HEK293 (cell line): Measurements from ENCODE around the gene EIF2B5.

ENCODE experiments used
- BCL11B ChIP-seq: fragments of 450-650 bp; formaldehyde crosslinking; IDR thresholded peaks from 2 replicates; pipeline ENCODE4 v1.5.1; 2016; ENCODE audit warnings: low read depth, missing biosample characterization, missing genetic modification characterization
- GLI2 ChIP-seq: fragments of 450-650 bp; formaldehyde crosslinking; IDR thresholded peaks from 2 replicates; pipeline ENCODE4; 2017; ENCODE audit warnings: missing biosample characterization, missing genetic modification characterization, low read depth, borderline replicate concordance
- GLIS1 ChIP-seq: fragments of 450-650 bp; formaldehyde crosslinking; IDR thresholded peaks from 2 replicates; pipeline ENCODE4 v1.5.1; 2016; ENCODE audit warnings: missing biosample characterization, missing genetic modification characterization
- IKZF3 ChIP-seq: fragments of 450-650 bp; IDR thresholded peaks from 2 replicates; pipeline ENCODE4 v1.5.0; 2018; ENCODE audit warnings: missing biosample characterization, mild to moderate bottlenecking, missing genetic modification characterization, moderate library complexity
- KLF1 ChIP-seq: fragments of 450-650 bp; formaldehyde crosslinking; IDR thresholded peaks from 2 replicates; pipeline ENCODE4 v1.5.1; 2016; ENCODE audit warnings: missing biosample characterization, missing genetic modification characterization
- MEIS1 ChIP-seq: sonication (generic); formaldehyde crosslinking; IDR thresholded peaks from 2 replicates; pipeline ENCODE4 v1.8.1; 2022; ENCODE audit warnings: missing genetic modification reagents, mild to moderate bottlenecking, borderline replicate concordance
- ZBTB20 ChIP-seq: fragments of 450-650 bp; formaldehyde crosslinking; IDR thresholded peaks from 2 replicates; pipeline ENCODE4 v1.5.1; 2016; ENCODE audit warnings: missing biosample characterization, missing genetic modification characterization
- ZBTB48 ChIP-seq: fragments of 450-650 bp; formaldehyde crosslinking; IDR thresholded peaks from 2 replicates; pipeline ENCODE4 v1.5.1; 2016; ENCODE audit warnings: missing biosample characterization, missing genetic modification characterization
- ZBTB49 ChIP-seq: fragments of 450-650 bp; formaldehyde crosslinking; IDR thresholded peaks from 2 replicates; pipeline ENCODE4 v1.5.1; 2016; ENCODE audit warnings: missing biosample characterization, missing genetic modification characterization, low read depth
- ZNF132 ChIP-seq: fragments of 450-650 bp; formaldehyde crosslinking; IDR thresholded peaks from 2 replicates; pipeline ENCODE4 v1.5.1; 2017; ENCODE audit warnings: missing biosample characterization, missing genetic modification characterization, borderline replicate concordance
- ZNF155 ChIP-seq: fragments of 450-650 bp; formaldehyde crosslinking; IDR thresholded peaks from 2 replicates; pipeline ENCODE4 v1.5.1; 2016; ENCODE audit warnings: missing biosample characterization, missing genetic modification characterization
- ZNF157 ChIP-seq: fragments of 450-650 bp; formaldehyde crosslinking; IDR thresholded peaks from 2 replicates; pipeline ENCODE4 v1.5.1; 2016; ENCODE audit warnings: missing biosample characterization, missing genetic modification characterization
- ZNF214 ChIP-seq: fragments of 450-650 bp; formaldehyde crosslinking; IDR thresholded peaks from 2 replicates; pipeline ENCODE4 v1.5.1; 2017; ENCODE audit warnings: missing biosample characterization, mild to moderate bottlenecking, missing genetic modification characterization, borderline replicate concordance
- ZNF266 ChIP-seq: fragments of 450-650 bp; formaldehyde crosslinking; IDR thresholded peaks from 2 replicates; pipeline ENCODE4 v1.5.1; 2016; ENCODE audit warnings: missing biosample characterization, missing genetic modification characterization, low read depth
- ZNF274 ChIP-seq, 2 experiments: fragments of 200-500 bp in 1 of 2; fragments of 450-650 bp in 1 of 2; sonication (Bioruptor generic) in 1 of 2; formaldehyde crosslinking in 1 of 2; IDR thresholded peaks; 2 replicates each; pipeline versions ENCODE4 v1.5.1 to v1.6.1; 2014 to 2016; ENCODE audit warnings: borderline replicate concordance in 1 of 2, inconsistent platforms in 1 of 2, low read length in 1 of 2, missing biosample characterization in 1 of 2, missing genetic modification characterization in 1 of 2
- ZNF335 ChIP-seq: fragments of 450-650 bp; formaldehyde crosslinking; conservative IDR thresholded peaks from 2 replicates; pipeline ENCODE4 v1.5.1; 2016; ENCODE audit warnings: missing biosample characterization, missing genetic modification characterization
- ZNF350 ChIP-seq: fragments of 450-650 bp; formaldehyde crosslinking; IDR thresholded peaks from 2 replicates; pipeline ENCODE4 v1.5.0; 2017; ENCODE audit warnings: missing biosample characterization, mild to moderate bottlenecking, missing genetic modification characterization
- ZNF362 ChIP-seq: fragments of 450-650 bp; formaldehyde crosslinking; IDR thresholded peaks from 2 replicates; pipeline ENCODE4 v1.5.1; 2016; ENCODE audit warnings: missing biosample characterization, missing genetic modification characterization
- ZNF398 ChIP-seq: fragments of 450-650 bp; formaldehyde crosslinking; IDR thresholded peaks from 2 replicates; pipeline ENCODE4 v1.5.1; 2017; ENCODE audit warnings: missing biosample characterization, missing genetic modification characterization
- ZNF426 ChIP-seq: fragments of 450-650 bp; formaldehyde crosslinking; IDR thresholded peaks from 2 replicates; pipeline ENCODE4 v1.5.1; 2017; ENCODE audit warnings: missing biosample characterization, missing genetic modification characterization, mild to moderate bottlenecking, inconsistent platforms, moderate library complexity
- ZNF433 ChIP-seq: fragments of 450-650 bp; formaldehyde crosslinking; IDR thresholded peaks from 2 replicates; pipeline ENCODE4 v1.5.1; 2016; ENCODE audit warnings: missing biosample characterization, missing genetic modification characterization, low read depth
- ZNF514 ChIP-seq: fragments of 450-650 bp; formaldehyde crosslinking; IDR thresholded peaks from 2 replicates; pipeline ENCODE4 v1.5.1; 2016; ENCODE audit warnings: missing biosample characterization, missing genetic modification characterization
- ZNF530 ChIP-seq: fragments of 450-650 bp; formaldehyde crosslinking; IDR thresholded peaks from 2 replicates; pipeline ENCODE4 v1.5.1; 2016; ENCODE audit warnings: low read depth, missing biosample characterization, missing genetic modification characterization
- ZNF544 ChIP-seq: fragments of 450-650 bp; formaldehyde crosslinking; IDR thresholded peaks from 2 replicates; pipeline ENCODE4 v1.5.0; 2017; ENCODE audit warnings: missing biosample characterization, missing genetic modification characterization
- ZNF548 ChIP-seq: fragments of 450-650 bp; formaldehyde crosslinking; IDR thresholded peaks from 2 replicates; pipeline ENCODE4 v1.5.1; 2016; ENCODE audit warnings: missing biosample characterization, missing genetic modification characterization
- ZNF600 ChIP-seq: fragments of 450-650 bp; formaldehyde crosslinking; IDR thresholded peaks from 2 replicates; pipeline ENCODE4 v1.5.1; 2016; ENCODE audit warnings: missing biosample characterization, missing genetic modification characterization
- ZNF626 ChIP-seq: fragments of 450-650 bp; sonication (Bioruptor Pico); formaldehyde crosslinking; IDR thresholded peaks from 2 replicates; pipeline ENCODE4 v1.5.1; 2018; ENCODE audit warnings: missing biosample characterization, missing genetic modification characterization, inconsistent platforms
- ZNF660 ChIP-seq: fragments of 450-650 bp; IDR thresholded peaks from 2 replicates; pipeline ENCODE4 v1.5.1; 2018; ENCODE audit warnings: missing biosample characterization, mild to moderate bottlenecking, missing genetic modification characterization
- ZNF701 ChIP-seq: fragments of 450-650 bp; formaldehyde crosslinking; IDR thresholded peaks from 2 replicates; pipeline ENCODE4 v1.5.1; 2016; ENCODE audit warnings: missing biosample characterization, missing genetic modification characterization
- ZNF704 ChIP-seq: fragments of 450-650 bp; formaldehyde crosslinking; IDR thresholded peaks from 2 replicates; pipeline ENCODE4 v1.5.1; 2016; ENCODE audit warnings: missing biosample characterization, missing genetic modification characterization
- ZNF76 ChIP-seq: fragments of 450-650 bp; formaldehyde crosslinking; IDR thresholded peaks from 2 replicates; pipeline ENCODE4; 2016; ENCODE audit warnings: low read depth, missing biosample characterization, missing genetic modification characterization, borderline replicate concordance
- ZNF843 ChIP-seq: fragments of 450-650 bp; formaldehyde crosslinking; IDR thresholded peaks from 2 replicates; pipeline ENCODE4 v1.5.1; 2016; ENCODE audit warnings: missing biosample characterization, missing genetic modification characterization
- ZSCAN16 ChIP-seq: fragments of 450-650 bp; formaldehyde crosslinking; IDR thresholded peaks from 2 replicates; pipeline ENCODE4 v1.5.1; 2016; ENCODE audit warnings: missing biosample characterization, missing genetic modification characterization
- ZSCAN23 ChIP-seq: fragments of 450-650 bp; formaldehyde crosslinking; IDR thresholded peaks from 2 replicates; pipeline ENCODE4 v1.5.1; 2016; ENCODE audit warnings: missing biosample characterization, missing genetic modification characterization

The EIF2B5 gene

GRCh38 chr3:184176377-184177330, 41.5 kb downstream of the EIF2B5 start (continued):
- no peak for TF ChIP-seq ZBTB49 (tag by site-specific recombination)
- TF ChIP-seq ZNF266 (tag by site-specific recombination): no peak
- TF ChIP-seq ZSCAN16 (tag by site-specific recombination): no peak
- no peak for TF ChIP-seq GLI2
- peak; percentile 74 for TF ChIP-seq ZNF660 (tag by site-specific recombination)
- TF ChIP-seq ZNF701: no peak
- no peak for TF ChIP-seq ZNF155 (tag by site-specific recombination)
- no peak for TF ChIP-seq ZNF514 (tag by site-specific recombination)
- no peak for TF ChIP-seq ZSCAN23 (tag by site-specific recombination)
- TF ChIP-seq ZBTB48 (tag by site-specific recombination): no peak
- TF ChIP-seq ZNF433 (tag by site-specific recombination): no peak
- peak; percentile 94 for TF ChIP-seq ZBTB20 (tag by site-specific recombination)
- no peak for TF ChIP-seq ZNF704 (tag by site-specific recombination)
- no peak for TF ChIP-seq BCL11B (tag by site-specific recombination)
- peak; percentile 96 for TF ChIP-seq ZNF335 (tag by site-specific recombination)
- no peak for TF ChIP-seq ZNF132 (tag by site-specific recombination)
- no peak for TF ChIP-seq ZNF362 (tag by site-specific recombination)
- 0 out of 2 replicates have a peak, but pooled peaks have one; percentile 12 for TF ChIP-seq ZNF600 (tag by site-specific recombination)
- no peak for TF ChIP-seq ZNF548 (tag by site-specific recombination)
- peak; percentile 56; the same call in 1 of the 2 replicates for TF ChIP-seq GLIS1 (tag by site-specific recombination)
- no peak for TF ChIP-seq ZNF274 (IDR thresholded peaks at IDR 0.05; ENCODE audit: low read length)
- no peak for TF ChIP-seq ZNF274 (tag by site-specific recombination; IDR thresholded peaks at IDR 0.05; ENCODE audit: borderline replicate concordance)
- no peak for TF ChIP-seq ZNF214 (tag by site-specific recombination)
- TF ChIP-seq ZNF398 (tag by site-specific recombination): peak; percentile 37
- TF ChIP-seq MEIS1 (CRISPR knock-in tag): no peak
- peak; percentile 87 for TF ChIP-seq IKZF3 (tag by site-specific recombination)
- no peak for TF ChIP-seq ZNF157 (tag by site-specific recombination)
- no peak for TF ChIP-seq ZNF843 (tag by site-specific recombination)
- no peak for TF ChIP-seq ZNF426 (tag by site-specific recombination)
- TF ChIP-seq ZNF530 (tag by site-specific recombination): no peak
- peak; percentile 27 for TF ChIP-seq ZNF76 (tag by site-specific recombination)
- no peak for TF ChIP-seq ZNF544 (tag by site-specific recombination)
- TF ChIP-seq KLF1 (tag by site-specific recombination): no peak
- no peak for TF ChIP-seq ZNF626 (tag by site-specific recombination)
- no peak for TF ChIP-seq ZNF350 (tag by site-specific recombination)
